Panc1 (cell line): ENCODE measurements around the gene KRTAP1-1. TPM values are rescaled to one million over a fixed set of nuclear protein-coding genes. Genes with fewer than 3 reads are reported as not detected.
A peak's percentile ranks its signal among the peaks of the same experiment; 100 is the strongest.
"Not testable (repeated sequence)": the region's sequence is repeated elsewhere in the genome, so short reads cannot be mapped to it uniquely, and the experiment has no call there.

Source experiments
- ATAC-seq: fragments of 200-7000 bp; cut with Tn5 transposase; 2 replicates; pipeline ENCODE4 v1.9.1; 2020; ENCODE audit warnings: mild to moderate bottlenecking, moderate library complexity
- BruUV-seq: library from RNA; stranded (reverse); fragments of 400-500 nt; replicated peaks from 2 replicates; lab custom pipeline; 2021; lab: Mats Ljungman, UMichigan
- CTCF ChIA-PET: fragments of 300-600 bp; sonication (Branson Sonifier 250); formaldehyde crosslinking; loops from one replicate; lab custom pipeline; 2022; ENCODE audit warnings: antibody characterized with exemption; lab: Charles Lee
- POLR2A ChIA-PET: fragments of 300-600 bp; sonication (Branson Sonifier 250); formaldehyde crosslinking; loops from one replicate; lab custom pipeline; 2022; ENCODE audit warnings: antibody characterized with exemption; lab: Charles Lee
- DNase-seq: peaks from one replicate; pipeline ENCODE4 v3.0.0-alpha.2; 2010; ENCODE audit warnings: low read depth, low spot score
- H3K27ac ChIP-seq: 2 replicates; pipeline ENCODE4 v1.5.1; 2011; ENCODE audit warnings: mild to moderate bottlenecking, low read length, inconsistent platforms
- H3K27me3 ChIP-seq: fragments of 200-500 bp; sonication (Bioruptor generic); 2 replicates; pipeline ENCODE4 v1.6.0; 2014; ENCODE audit warnings: low read length, inconsistent platforms; ENCODE audit not compliant: control insufficient read depth, insufficient read depth
- H3K36me3 ChIP-seq: fragments of 200-500 bp; sonication (Bioruptor generic); 2 replicates; pipeline ENCODE4 v1.5.1; 2014; ENCODE audit warnings: inconsistent platforms, mild to moderate bottlenecking, low read length, moderate library complexity; ENCODE audit not compliant: control insufficient read depth, insufficient read depth
- H3K4me1 ChIP-seq: 2 replicates; pipeline ENCODE4 v1.5.1; 2011; ENCODE audit warnings: inconsistent platforms, mild to moderate bottlenecking, low read length, moderate library complexity; ENCODE audit not compliant: control insufficient read depth, insufficient read depth
- H3K4me3 ChIP-seq, 2 experiments: 2 replicates each; pipeline ENCODE4 v1.5.1; 2011 to 2012; ENCODE audit warnings: low read depth in 2 of 2, low read length in 2 of 2, mild to moderate bottlenecking in 2 of 2, inconsistent platforms in 1 of 2, moderate library complexity in 1 of 2
- H3K9me3 ChIP-seq: fragments of 200-500 bp; sonication (Bioruptor generic); 2 replicates; pipeline ENCODE4 v1.5.1; 2014; ENCODE audit warnings: low read depth, mild to moderate bottlenecking, inconsistent platforms, low read length, moderate library complexity; ENCODE audit not compliant: control insufficient read depth, insufficient read depth
- CTCF ChIP-seq: fragments of 450-650 bp; IDR thresholded peaks from 2 replicates; pipeline ENCODE4 v1.5.1; 2017; ENCODE audit warnings: mild to moderate bottlenecking
- POLR2AphosphoS5 ChIP-seq: IDR thresholded peaks from 2 replicates; pipeline ENCODE4 v1.6.1; 2012; ENCODE audit warnings: mild to moderate bottlenecking, low read depth, low read length, moderate library complexity
- SIN3A ChIP-seq: IDR thresholded peaks from 2 replicates; pipeline ENCODE4 v1.6.1; 2012; ENCODE audit warnings: low read depth, mild to moderate bottlenecking, low read length, moderate library complexity, borderline replicate concordance; ENCODE audit not compliant: insufficient read depth
- TCF7L2 ChIP-seq: IDR thresholded peaks from 2 replicates; pipeline ENCODE4 v1.6.1; 2011; ENCODE audit warnings: mild to moderate bottlenecking, low read depth, low read length, inconsistent platforms
- in situ Hi-C: cut with HindIII; loops from 2 replicates; pipeline ENCODE4 v1.10.0; 2016; ENCODE audit warnings: low sequenced_read_pairs, low pct_unique_long_range_greater_than_20kb
- intact Hi-C: fragments of 100-400 bp; cut with micrococcal nuclease; formaldehyde crosslinking; loops from one replicate; pipeline ENCODE4 v1.10.0; 2022; ENCODE audit not compliant: unreplicated experiment
- total RNA-seq: library from RNA; stranded (reverse); gene quantifications from one replicate; pipeline ENCODE4 v1.2.1, GENCODE V29; 2021; ENCODE audit not compliant: unreplicated experiment
- TF ChIP-seq, protein P1 (sequence below), 2 experiments: IDR thresholded peaks; 2 replicates each; pipeline ENCODE4 v1.6.1; 2011 to 2012; ENCODE audit warnings: low read depth in 2 of 2, control low read depth in 1 of 2, low read length in 1 of 2, mild to moderate bottlenecking in 1 of 2, moderate library complexity in 1 of 2; ENCODE audit not compliant: insufficient read depth in 1 of 2

KRTAP1-1 gene
- total RNA-seq, 1 experiment from 2014 or later, result not detected

DNA sequence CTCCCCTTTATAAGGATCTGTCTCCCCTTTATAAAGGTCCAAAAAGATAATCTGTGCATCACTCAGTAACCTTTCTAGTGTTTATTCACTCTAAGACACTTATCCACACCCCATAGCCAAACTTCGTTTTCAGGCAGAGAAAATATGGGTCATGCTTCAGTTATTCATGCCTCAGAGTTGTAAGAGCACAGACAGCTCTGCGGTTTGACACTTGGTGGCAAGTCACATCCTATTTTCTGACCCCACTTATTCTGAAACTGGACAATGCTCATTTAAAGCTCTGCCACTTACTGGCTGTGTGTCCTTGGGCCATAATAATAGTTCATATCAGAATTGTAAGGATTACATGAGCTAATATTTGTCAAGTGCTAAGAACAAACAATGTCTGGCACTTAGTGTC lies 7.9 kb upstream of the KRTAP1-1 start:
- TF ChIP-seq, protein P1, sequence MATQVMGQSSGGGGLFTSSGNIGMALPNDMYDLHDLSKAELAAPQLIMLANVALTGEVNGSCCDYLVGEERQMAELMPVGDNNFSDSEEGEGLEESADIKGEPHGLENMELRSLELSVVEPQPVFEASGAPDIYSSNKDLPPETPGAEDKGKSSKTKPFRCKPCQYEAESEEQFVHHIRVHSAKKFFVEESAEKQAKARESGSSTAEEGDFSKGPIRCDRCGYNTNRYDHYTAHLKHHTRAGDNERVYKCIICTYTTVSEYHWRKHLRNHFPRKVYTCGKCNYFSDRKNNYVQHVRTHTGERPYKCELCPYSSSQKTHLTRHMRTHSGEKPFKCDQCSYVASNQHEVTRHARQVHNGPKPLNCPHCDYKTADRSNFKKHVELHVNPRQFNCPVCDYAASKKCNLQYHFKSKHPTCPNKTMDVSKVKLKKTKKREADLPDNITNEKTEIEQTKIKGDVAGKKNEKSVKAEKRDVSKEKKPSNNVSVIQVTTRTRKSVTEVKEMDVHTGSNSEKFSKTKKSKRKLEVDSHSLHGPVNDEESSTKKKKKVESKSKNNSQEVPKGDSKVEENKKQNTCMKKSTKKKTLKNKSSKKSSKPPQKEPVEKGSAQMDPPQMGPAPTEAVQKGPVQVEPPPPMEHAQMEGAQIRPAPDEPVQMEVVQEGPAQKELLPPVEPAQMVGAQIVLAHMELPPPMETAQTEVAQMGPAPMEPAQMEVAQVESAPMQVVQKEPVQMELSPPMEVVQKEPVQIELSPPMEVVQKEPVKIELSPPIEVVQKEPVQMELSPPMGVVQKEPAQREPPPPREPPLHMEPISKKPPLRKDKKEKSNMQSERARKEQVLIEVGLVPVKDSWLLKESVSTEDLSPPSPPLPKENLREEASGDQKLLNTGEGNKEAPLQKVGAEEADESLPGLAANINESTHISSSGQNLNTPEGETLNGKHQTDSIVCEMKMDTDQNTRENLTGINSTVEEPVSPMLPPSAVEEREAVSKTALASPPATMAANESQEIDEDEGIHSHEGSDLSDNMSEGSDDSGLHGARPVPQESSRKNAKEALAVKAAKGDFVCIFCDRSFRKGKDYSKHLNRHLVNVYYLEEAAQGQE (IDR thresholded peaks at IDR 0.05; ENCODE audit: insufficient read depth in 1 of 2, low read depth in 2 of 2, low read length in 1 of 2), result no peak
- TF ChIP-seq SIN3A (no peak), TCF7L2 (no peak), CTCF (no peak), POLR2AphosphoS5 (no peak)
- intact Hi-C loops, result no loop called here
- ChIA-PET POLR2A (no interaction called here), CTCF (no interaction called here)
- ATAC-seq (0 out of 2 replicates have a peak, but pooled peaks have one; percentile 38), DNase-seq (no peak)
- Histone ChIP-seq H3K27ac (no peak overlapping the region), H3K27me3 (0 out of 2 replicates have a peak, but pooled peaks cover 2% of the 10 kb centered on the region), H3K36me3 (no peaks in the 10 kb centered on the region), H3K4me1 (no peaks in the 10 kb centered on the region), H3K4me3 (no peak overlapping the region), H3K9me3 (no peaks in the 10 kb centered on the region)
- no TSS peak for BruUV-seq
- in situ Hi-C loops, result no loop called here

- H3K4me3 ChIP-seq, result no peak overlapping the region
- no peak overlapping the region for H3K27ac ChIP-seq
- in situ Hi-C loops, result no loop called here
- TF ChIP-seq CTCF (no peak), SIN3A (no peak), TCF7L2 (no peak), POLR2AphosphoS5 (no peak)
- TF ChIP-seq, protein P1 (IDR thresholded peaks at IDR 0.05; ENCODE audit: insufficient read depth in 1 of 2, low read depth in 2 of 2, low read length in 1 of 2), result no peak
- no peaks in the 10 kb centered on the region for H3K4me1 ChIP-seq
- CTCF ChIA-PET, result no interaction called here
- BruUV-seq, result no TSS peak
- POLR2A ChIA-PET, result no interaction called here
- no peak for DNase-seq
- intact Hi-C loops, result no loop called here
- H3K36me3 ChIP-seq, result no peaks in the 10 kb centered on the region
- no peaks in the 10 kb centered on the region for H3K9me3 ChIP-seq
- no peak for ATAC-seq
- H3K27me3 ChIP-seq, result 0 out of 2 replicates have a peak, but pooled peaks cover 2% of the 10 kb centered on the region
These were observed 7.2 kb upstream of the KRTAP1-1 start for GRCh38 chr17:41048441-41048840.

- H3K9me3 ChIP-seq, in situ Hi-C loops, H3K27ac ChIP-seq, DNase-seq, intact Hi-C loops, ATAC-seq, H3K36me3 ChIP-seq, H3K4me1 ChIP-seq, POLR2A ChIA-PET, CTCF ChIA-PET, BruUV-seq, H3K4me3 ChIP-seq, H3K27me3 ChIP-seq: not testable (repeated sequence)
These were observed 5.7 kb upstream of the KRTAP1-1 start, which contains the start of gene KRTAP2-1 for GRCh38 chr17:41046735-41047465. Gene KRTAP2-1, minus strand, starts transcription at chr17:41047316. Its CDS starts 49 bp downstream, at chr17:41047267.
